ENCODE results near the gene GNB1L. TPM values are rescaled to one million over a fixed set of nuclear protein-coding genes. Genes with fewer than 3 reads are reported as not detected.

GNB1L gene
- total and polyA plus RNA-seq, 10 of the 15 experiments (the other 5 are each of a cell fraction or from before 2014, with no cell fraction given), result 0.21 to 19.4 (median 6.8) TPM

- TF ChIP-seq USF2 (IDR thresholded peaks at IDR 0.05; ENCODE audit: borderline replicate concordance, low read depth, low read length), result no peak
- no peak for TF ChIP-seq STAT3 (IDR thresholded peaks at IDR 0.05; ENCODE audit: low read depth, low read length)
- TF ChIP-seq PKNOX1 (IDR thresholded peaks at IDR 0.05), result no peak
- no peak for TF ChIP-seq CREM (IDR thresholded peaks at IDR 0.05; ENCODE audit: low read depth)
- no peak for TF ChIP-seq STAT1 (conservative IDR thresholded peaks at IDR 0.05)
- TF ChIP-seq PAX8 (IDR thresholded peaks at IDR 0.05), result no peak
- no peak for TF ChIP-seq KAT2A (conservative IDR thresholded peaks at IDR 0.05; ENCODE audit: control insufficient read depth, low read depth, low read length)
- no peak for TF ChIP-seq RUNX3 (IDR thresholded peaks at IDR 0.05; ENCODE audit: low read length)
- no peak for TF ChIP-seq NFIC (IDR thresholded peaks at IDR 0.05; ENCODE audit: low read depth, low read length)
Observed at GRCh38 chr22:19847345-19847632, 7.4 kb downstream of the GNB1L start (continued).

GRCh38 chr22:19846620-19847344, 7.9 kb downstream of the GNB1L start:
- ChIA-PET RAD21 (ENCODE audit: unreplicated experiment) (no interaction called here), CTCF (no interaction called here), SMC1A (ENCODE audit: uncharacterized antibody, unreplicated experiment) (no interaction called here), POLR2A (no interaction called here)
- 86% methylated on average over 9 of the region's 9 CpGs for WGBS (ENCODE audit: insufficient coverage, insufficient replicate concordance, low lambda C conversion rate, missing lambda C conversion rate)
- no peaks in the 10 kb centered on the region for H3K79me2 ChIP-seq (ENCODE audit: control insufficient read depth, insufficient read depth, low read length)
- in situ Hi-C loops (cut with MboI) (no loop called here), intact Hi-C loops (cut with micrococcal nuclease; ENCODE audit: unreplicated experiment) (no loop called here)
- no peak for FAIRE-seq
- no TSS peak for BruUV-seq (replicated peaks)
- ATAC-seq, result no peak
- H3K9me3 ChIP-seq (replicated peaks; ENCODE audit: control insufficient read depth, insufficient read depth, low read length), result no peaks in the 10 kb centered on the region; the same call in 2 of the 3 replicates
- no peak overlapping the region for H2AFZ ChIP-seq (ENCODE audit: control insufficient read depth, low read depth, low read length)
- H3K27me3 ChIP-seq (replicated peaks in 1 of 2; ENCODE audit: control insufficient read depth in 2 of 2, insufficient read depth in 2 of 2, low read length in 1 of 2), result no peaks in the 10 kb centered on the region
- no peak overlapping the region for H3K9ac ChIP-seq (ENCODE audit: control insufficient read depth, insufficient read depth, low read length)
- TF ChIP-seq POLR2A (IDR thresholded peaks at IDR 0.05; ENCODE audit: low read depth, low read length), result peak; percentile 43; the same call in 1 of the 2 replicates
- no peak for TF ChIP-seq SREBF2 (IDR thresholded peaks at IDR 0.05; ENCODE audit: low read length)
- no peak for TF ChIP-seq STAT3 (IDR thresholded peaks at IDR 0.05; ENCODE audit: low read depth, low read length)
- DNase-seq (ENCODE audit: low read depth, low spot score), result no peak
- no peaks in the 10 kb centered on the region for H4K20me1 ChIP-seq (ENCODE audit: control insufficient read depth, insufficient read depth)
- peaks cover 5 to 9% of the 10 kb centered on the region in 2 experiments for H3K36me3 ChIP-seq (ENCODE audit: control insufficient read depth in 2 of 2, insufficient read depth in 2 of 2, low read length in 1 of 2)
- no peak overlapping the region for H3K27ac ChIP-seq (ENCODE audit: control insufficient read depth, insufficient read depth)
- no peaks in the 10 kb centered on the region; the same call in none of the 2 replicates for H3K4me1 ChIP-seq (ENCODE audit: control insufficient read depth, insufficient read depth, low read length)
- H3K4me2 ChIP-seq (ENCODE audit: control insufficient read depth, insufficient read depth), result no peak overlapping the region
- H3K4me3 ChIP-seq, result no peak overlapping the region

Data from GM12878 (cell line).